WTC11 (cell line): Measurements from ENCODE around the gene THY1.

Source experiments
- ESRRA ChIP-seq: sonication (generic); formaldehyde crosslinking; IDR thresholded peaks from 2 replicates; pipeline ENCODE4 v1.8.1; 2022; ENCODE audit warnings: mild to moderate bottlenecking, missing genetic modification reagents, borderline replicate concordance
- NR2C2 ChIP-seq: sonication (generic); formaldehyde crosslinking; IDR thresholded peaks from 2 replicates; pipeline ENCODE4 v1.8.0; 2022; ENCODE audit warnings: mild to moderate bottlenecking, missing genetic modification reagents
- NR3C1 ChIP-seq: sonication (generic); formaldehyde crosslinking; conservative IDR thresholded peaks from 2 replicates; pipeline ENCODE4 v1.8.1; 2023; ENCODE audit warnings: low read depth, mild to moderate bottlenecking, missing genetic modification reagents
- TF ChIP-seq, protein P1 (sequence below): sonication (generic); formaldehyde crosslinking; IDR thresholded peaks from 2 replicates; pipeline ENCODE4 v1.8.0; 2022; ENCODE audit warnings: mild to moderate bottlenecking, missing genetic modification reagents

DNA sequence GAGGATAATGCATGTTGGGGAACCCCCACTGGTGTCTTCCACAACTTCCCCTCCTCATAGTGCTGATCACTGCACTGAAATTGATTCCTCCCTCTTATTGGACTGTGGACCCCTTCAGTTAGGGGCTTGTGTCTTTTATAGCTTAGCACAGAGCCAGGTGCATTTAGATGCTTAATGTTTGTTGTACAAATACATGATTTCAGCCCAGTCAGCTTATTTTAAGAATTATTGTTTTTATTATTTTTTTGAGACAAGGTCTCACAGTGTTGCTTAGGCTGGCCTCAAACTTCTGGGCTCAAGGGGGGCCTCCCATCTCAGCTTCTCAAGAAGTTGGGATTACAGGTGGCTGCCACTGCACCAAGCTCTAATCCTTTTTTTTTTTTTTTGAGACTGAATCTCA, 8.2 kb downstream of the THY1 start:
- no peak for TF ChIP-seq NR2C2 (CRISPR knock-in tag)
- no peak for TF ChIP-seq ESRRA (CRISPR knock-in tag)
- TF ChIP-seq, protein P1, sequence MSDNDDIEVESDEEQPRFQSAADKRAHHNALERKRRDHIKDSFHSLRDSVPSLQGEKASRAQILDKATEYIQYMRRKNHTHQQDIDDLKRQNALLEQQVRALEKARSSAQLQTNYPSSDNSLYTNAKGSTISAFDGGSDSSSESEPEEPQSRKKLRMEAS (CRISPR knock-in tag), result no peak
- no peak for TF ChIP-seq NR3C1 (CRISPR knock-in tag)
